ENCODE measurements around the gene PPFIA3. TPM values are rescaled to one million over a fixed set of nuclear protein-coding genes. Genes with fewer than 3 reads are reported as not detected.
"Not testable (repeated sequence)": the region's sequence is repeated elsewhere in the genome, so short reads cannot be mapped to it uniquely, and the experiment has no call there.

The PPFIA3 gene
- total and polyA plus RNA-seq, 8 donors: 0.45 to 19.7 (median 7.6) TPM

DNA sequence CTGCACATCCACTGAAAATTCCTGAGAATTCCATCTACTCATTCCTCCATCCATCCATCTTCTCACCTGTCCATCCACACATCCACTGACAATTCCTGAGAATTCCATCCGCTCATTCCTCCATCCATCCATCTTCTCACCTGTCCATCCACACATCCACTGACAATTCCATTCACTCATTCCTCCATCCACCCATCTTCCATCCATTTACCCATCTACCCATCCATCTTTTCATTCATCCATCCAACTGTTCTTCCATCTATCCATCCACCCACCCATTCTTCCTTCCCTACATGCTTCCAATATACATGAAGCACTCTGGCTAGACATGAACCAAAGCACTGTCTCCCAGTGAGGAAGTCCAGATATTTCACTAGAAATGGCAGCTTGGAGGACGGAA lies 53.9 kb downstream of the PPFIA3 start:
- TF ChIP-seq POLR2A (IDR thresholded peaks at IDR 0.05) (no peak), CTCF (IDR thresholded peaks at IDR 0.05) (no peak), EP300 (IDR thresholded peaks at IDR 0.05) (no peak), POLR2AphosphoS5 (IDR thresholded peaks at IDR 0.05) (no peak)
- peaks cover 0 to 13% (median 0%) of the 10 kb centered on the region in 4 donors for H3K4me1 ChIP-seq
- H3K9me3 ChIP-seq: no peaks in the 10 kb centered on the region
- no peak overlapping the region for H3K4me3 ChIP-seq
- no peak for DNase-seq
- intact Hi-C loops (cut with DNase I; ENCODE audit: low total_unique reads): no loop called here
- WGBS, 5 donors: 95 to 100% (median 99%) methylated on average over 2 of the region's 2 CpGs
- no peaks in the 10 kb centered on the region for H3K27me3 ChIP-seq
- peaks cover 27 to 80% (median 72%) of the 10 kb centered on the region in 4 donors for H3K36me3 ChIP-seq
- H3K27ac ChIP-seq: no peak overlapping the region

- WGBS, 5 donors: 83 to 95% (median 93%) methylated on average over 4 of the region's 4 CpGs
- intact Hi-C loops (cut with DNase I; ENCODE audit: low total_unique reads): no loop called here
- no peak for DNase-seq
- Histone ChIP-seq H3K36me3 (peaks cover 0 to 65% (median 62%) of the 10 kb centered on the region in 4 donors), H3K4me1 (no peaks in the 10 kb centered on the region), H3K27me3 (no peaks in the 10 kb centered on the region), H3K27ac (no peak overlapping the region), H3K9me3 (no peaks in the 10 kb centered on the region), H3K4me3 (no peak overlapping the region)
- TF ChIP-seq POLR2A (IDR thresholded peaks at IDR 0.05) (no peak), EP300 (IDR thresholded peaks at IDR 0.05) (no peak), POLR2AphosphoS5 (IDR thresholded peaks at IDR 0.05) (no peak), CTCF (IDR thresholded peaks at IDR 0.05) (no peak)
Observed at GRCh38 chr19:49180659-49181058, 61.3 kb downstream of the PPFIA3 start.

- 82 to 90% (median 88%) methylated on average over 20 of the region's 20 CpGs for WGBS, 5 donors
- H3K36me3 ChIP-seq: peaks cover 0 to 78% (median 74%) of the 10 kb centered on the region in 4 donors
- intact Hi-C loops (cut with DNase I; ENCODE audit: low total_unique reads): not testable (repeated sequence)
Observed at GRCh38 chr19:49182010-49182847, 62.9 kb downstream of the PPFIA3 start.

GRCh38 chr19:49182848-49183375 lies 63.6 kb downstream of the PPFIA3 start:
- intact Hi-C loops (cut with DNase I; ENCODE audit: low total_unique reads): no loop called here
- H3K27me3 ChIP-seq: no peaks in the 10 kb centered on the region
- no peaks in the 10 kb centered on the region for H3K4me1 ChIP-seq
- no peak overlapping the region for H3K27ac ChIP-seq
- no peak overlapping the region for H3K4me3 ChIP-seq
- no peak for TF ChIP-seq POLR2AphosphoS5 (IDR thresholded peaks at IDR 0.05)
- TF ChIP-seq EP300 (IDR thresholded peaks at IDR 0.05): no peak
- TF ChIP-seq POLR2A (IDR thresholded peaks at IDR 0.05): no peak
- no peak for TF ChIP-seq CTCF (IDR thresholded peaks at IDR 0.05)
- DNase-seq: no peak
- no peaks in the 10 kb centered on the region for H3K9me3 ChIP-seq
- H3K36me3 ChIP-seq: peaks cover 0 to 80% (median 76%) of the 10 kb centered on the region in 4 donors
- WGBS, 5 donors: 76 to 86% (median 82%) methylated on average over 21 to 26 of the region's 26 CpGs

More at GRCh38 chr19:49182010-49182847, 62.9 kb downstream of the PPFIA3 start:
- DNase-seq, H3K4me1 ChIP-seq, H3K27me3 ChIP-seq, H3K4me3 ChIP-seq, H3K27ac ChIP-seq, H3K9me3 ChIP-seq: not testable (repeated sequence)
